Measurements from ENCODE around the gene GRAMD1A.
A peak's percentile ranks its signal among the peaks of the same experiment; 100 is the strongest.

GRAMD1A gene

DNA sequence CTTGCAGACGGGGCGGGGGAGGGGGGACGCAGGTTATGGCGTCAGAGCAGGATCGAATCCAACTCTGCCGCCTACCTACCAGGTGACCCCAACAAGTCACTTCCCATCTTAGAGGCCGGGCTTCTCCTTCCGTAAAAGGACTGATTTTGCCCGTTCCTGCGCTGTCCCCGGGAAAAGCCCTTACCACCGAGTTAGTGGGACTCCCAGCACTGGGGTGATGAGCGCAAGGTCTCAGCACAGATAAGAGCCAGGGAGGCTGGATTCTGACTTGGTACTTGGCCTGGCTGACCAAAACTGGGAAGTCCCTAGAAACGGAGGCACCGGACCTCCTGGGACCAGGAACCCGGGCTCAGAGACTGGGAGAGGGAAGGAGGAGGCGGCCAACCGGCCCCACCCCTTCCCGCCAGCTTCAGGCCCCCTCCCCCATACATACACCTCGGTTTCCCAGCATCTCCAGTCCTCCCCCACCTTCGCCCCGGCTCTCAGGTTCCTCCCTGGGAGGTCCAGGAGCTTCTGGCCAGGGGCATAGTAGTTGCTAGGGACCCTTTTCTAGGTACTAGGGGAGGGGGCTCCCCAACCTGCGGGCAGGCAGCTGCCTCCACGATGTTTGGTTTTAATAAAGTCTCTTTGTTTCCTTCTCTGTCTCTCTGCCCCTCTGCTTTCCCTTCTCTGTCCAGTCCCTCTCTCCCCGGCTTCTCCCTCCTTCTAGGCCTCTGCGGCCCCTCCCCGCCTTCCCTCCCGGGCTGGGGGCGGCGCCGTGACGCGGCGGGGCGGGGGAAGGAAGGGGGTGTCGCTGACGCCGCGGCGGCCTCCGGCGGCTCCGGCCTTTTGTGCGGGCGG, at the start of gene GRAMD1A:
Gene GRAMD1A (plus strand): TSS at position 826 of the 840 bp plus-strand sequence. CDS start 156 bp downstream, outside the sequence.
- H3K4me1 ChIP-seq (ENCODE audit: insufficient read depth, insufficient read length), result peaks cover 2% of the 10 kb centered on the region
- no peak for TF ChIP-seq ZNF274 (IDR thresholded peaks at IDR 0.05; ENCODE audit: low read depth, low read length)
- no peak for TF ChIP-seq YY1 (IDR thresholded peaks at IDR 0.05; ENCODE audit: insufficient read depth, insufficient read length)
- no peak for TF ChIP-seq SUZ12 (IDR thresholded peaks at IDR 0.05; ENCODE audit: extremely low read depth, insufficient read depth, insufficient read length)
- peak; percentile 69 for DNase-seq (ENCODE audit: low read depth, low spot score)
- H3K9me3 ChIP-seq (ENCODE audit: insufficient read depth, low read length), result peaks cover 5% of the 10 kb centered on the region; the same call in 1 of the 2 replicates
- H3K9ac ChIP-seq (ENCODE audit: insufficient read length, low read depth), result peak within 1 kb of the TSS; percentile 92
- peak within 1 kb of the TSS; percentile 70 for H3K4me3 ChIP-seq (ENCODE audit: insufficient read length, low read depth)
- no peaks in the 10 kb centered on the region for H3K27me3 ChIP-seq (ENCODE audit: insufficient read depth, insufficient read length)
- H3K36me3 ChIP-seq (ENCODE audit: insufficient read depth, insufficient read length, low read length), result peaks cover 22% of the 10 kb centered on the region

DNA sequence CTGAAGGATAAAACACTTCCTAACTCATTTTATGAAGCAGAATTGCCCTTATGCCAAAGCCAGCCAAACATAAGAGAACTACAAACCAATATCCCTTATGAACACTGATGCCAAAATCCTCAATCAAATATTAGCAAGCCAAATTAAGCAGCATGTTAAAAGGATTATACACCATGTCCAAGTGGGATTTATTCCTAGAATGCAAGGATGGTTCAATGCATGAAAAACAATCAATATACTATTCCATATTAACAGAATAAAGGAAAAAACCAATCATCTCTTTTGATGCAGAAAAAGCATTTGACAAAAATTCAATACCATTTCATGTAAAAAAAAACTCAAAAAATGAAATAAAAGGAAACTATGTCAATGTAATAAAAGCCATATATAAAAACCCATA, 47.0 kb upstream of the GRAMD1A start:
- H3K9me3 ChIP-seq (ENCODE audit: insufficient read depth, low read length), result peaks cover 36% of the 10 kb centered on the region
- H3K4me1 ChIP-seq (ENCODE audit: insufficient read depth, insufficient read length), result no peaks in the 10 kb centered on the region
- H3K9ac ChIP-seq (ENCODE audit: insufficient read length, low read depth), result no peak overlapping the region
- H3K4me3 ChIP-seq (ENCODE audit: insufficient read length, low read depth), result no peak overlapping the region
- H3K36me3 ChIP-seq (ENCODE audit: insufficient read depth, insufficient read length, low read length), result peaks cover 8% of the 10 kb centered on the region
- TF ChIP-seq YY1 (IDR thresholded peaks at IDR 0.05; ENCODE audit: insufficient read depth, insufficient read length) (no peak), SUZ12 (IDR thresholded peaks at IDR 0.05; ENCODE audit: extremely low read depth, insufficient read depth, insufficient read length) (no peak)
- DNase-seq (ENCODE audit: low read depth, low spot score), result no peak
- H3K27me3 ChIP-seq (ENCODE audit: insufficient read depth, insufficient read length), result no peaks in the 10 kb centered on the region

DNA sequence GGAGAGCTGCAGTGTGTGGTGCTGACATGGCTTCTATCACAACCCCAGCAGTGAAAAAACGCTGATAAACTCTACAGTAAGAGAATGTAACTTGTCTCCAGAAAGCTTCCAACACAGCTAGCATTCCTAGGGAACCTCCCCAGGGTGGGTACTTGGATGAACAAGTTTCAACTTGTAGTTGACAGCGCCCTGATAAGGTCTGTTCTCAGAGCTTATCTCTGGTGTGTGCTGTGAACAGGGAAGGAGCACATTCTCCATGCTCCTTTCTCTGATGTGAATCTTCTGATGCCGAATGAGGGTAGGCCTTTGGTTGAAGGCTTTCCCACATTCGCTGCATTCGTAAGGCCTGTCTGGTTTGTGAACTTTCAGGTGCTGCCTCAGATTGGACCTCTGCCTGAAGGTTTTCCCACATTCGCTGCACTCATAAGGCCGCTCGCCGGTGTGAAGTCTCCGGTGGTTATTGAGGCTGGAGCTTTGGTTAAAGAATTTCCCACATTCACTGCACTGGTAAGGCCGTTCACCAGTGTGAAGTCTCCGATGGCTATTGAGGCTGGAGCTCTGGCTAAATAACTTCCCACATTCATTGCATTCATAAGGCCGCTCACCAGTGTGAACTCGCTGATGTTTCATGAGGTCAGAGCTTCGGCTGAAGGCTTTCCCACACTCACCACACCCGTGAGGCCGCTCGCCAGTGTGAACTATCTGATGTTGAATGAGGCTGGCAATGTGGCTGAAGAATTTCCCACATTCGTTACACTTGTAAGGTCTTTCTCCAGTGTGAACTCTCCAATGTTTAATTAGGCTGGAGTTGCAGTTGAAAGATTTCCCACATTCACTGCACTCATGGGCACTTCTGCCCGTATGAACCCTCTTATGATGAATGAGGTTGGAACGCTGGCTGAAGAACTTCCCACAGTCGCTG, 42.0 kb upstream of the GRAMD1A start:
- Histone ChIP-seq H3K27me3 (ENCODE audit: insufficient read depth, insufficient read length) (peaks cover 6% of the 10 kb centered on the region), H3K36me3 (ENCODE audit: insufficient read depth, insufficient read length, low read length) (peaks cover 28% of the 10 kb centered on the region), H3K9me3 (ENCODE audit: insufficient read depth, low read length) (peaks cover 50% of the 10 kb centered on the region), H3K4me1 (ENCODE audit: insufficient read depth, insufficient read length) (no peaks in the 10 kb centered on the region), H3K9ac (ENCODE audit: insufficient read length, low read depth) (no peak overlapping the region), H3K4me3 (ENCODE audit: insufficient read length, low read depth) (no peak overlapping the region)
- DNase-seq (ENCODE audit: low read depth, low spot score), result no peak
- TF ChIP-seq SUZ12 (IDR thresholded peaks at IDR 0.05; ENCODE audit: extremely low read depth, insufficient read depth, insufficient read length), result no peak
- no peak for TF ChIP-seq ZNF274 (IDR thresholded peaks at IDR 0.05; ENCODE audit: low read depth, low read length)
- TF ChIP-seq YY1 (IDR thresholded peaks at IDR 0.05; ENCODE audit: insufficient read depth, insufficient read length), result no peak

DNA sequence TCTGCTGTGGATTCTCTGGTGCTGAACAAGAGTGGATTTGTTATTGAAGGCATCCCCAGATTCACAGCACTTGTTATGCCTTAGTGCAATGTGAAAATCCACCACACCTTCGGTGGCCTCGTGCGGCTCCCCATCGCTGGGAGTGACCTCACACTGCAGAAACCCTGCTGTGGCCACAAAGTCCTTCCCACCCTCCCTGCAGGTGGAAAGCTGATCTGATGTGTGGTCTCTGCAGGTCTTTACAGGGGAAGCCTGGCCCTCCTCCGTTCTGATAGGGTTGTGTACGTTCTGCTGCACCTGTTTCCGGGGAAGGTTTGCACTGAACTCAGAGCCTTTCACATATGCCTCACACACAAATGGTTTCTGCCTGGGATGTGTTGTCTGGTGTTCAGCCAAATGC, 41.1 kb upstream of the GRAMD1A start:
- Histone ChIP-seq H3K9ac (ENCODE audit: insufficient read length, low read depth) (no peak overlapping the region), H3K36me3 (ENCODE audit: insufficient read depth, insufficient read length, low read length) (peaks cover 28% of the 10 kb centered on the region), H3K4me1 (ENCODE audit: insufficient read depth, insufficient read length) (no peaks in the 10 kb centered on the region), H3K4me3 (ENCODE audit: insufficient read length, low read depth) (no peak overlapping the region), H3K27me3 (ENCODE audit: insufficient read depth, insufficient read length) (peaks cover 13% of the 10 kb centered on the region), H3K9me3 (ENCODE audit: insufficient read depth, low read length) (peaks cover 45% of the 10 kb centered on the region)
- no peak for TF ChIP-seq ZNF274 (IDR thresholded peaks at IDR 0.05; ENCODE audit: low read depth, low read length)
- no peak for DNase-seq (ENCODE audit: low read depth, low spot score)

DNA sequence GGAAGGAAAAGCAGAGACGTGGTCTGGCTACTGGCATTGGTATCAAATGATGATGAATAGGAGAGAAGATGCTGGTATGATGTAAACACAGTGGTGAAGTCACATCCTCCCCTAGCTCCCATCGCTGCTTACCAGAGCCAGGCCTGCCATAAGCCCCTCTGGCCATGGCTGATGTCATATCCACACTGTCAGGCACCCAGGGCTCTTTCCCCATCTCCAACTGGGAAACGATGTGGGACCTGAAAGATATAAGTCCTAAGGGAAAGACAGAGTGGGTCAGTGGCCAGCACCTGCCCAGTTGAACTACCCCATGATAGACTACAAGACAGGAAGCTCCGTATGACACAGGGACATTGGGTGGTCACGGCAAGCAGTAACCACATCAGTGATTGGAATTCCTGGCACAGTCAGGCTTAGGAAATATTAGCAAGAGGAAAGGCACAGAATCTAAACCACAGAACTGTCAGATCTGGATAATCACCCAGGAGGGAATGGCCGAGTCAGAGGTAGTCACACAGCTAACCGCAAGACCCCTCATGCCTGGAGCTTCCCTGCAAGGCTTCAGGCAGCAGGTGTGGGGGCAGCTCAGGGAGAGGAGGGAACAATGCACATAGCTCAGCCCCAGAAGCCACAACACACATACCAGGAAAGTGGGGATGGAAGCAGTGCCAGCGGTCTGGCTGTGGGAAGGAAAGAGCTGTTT, 39.9 kb upstream of the GRAMD1A start:
- H3K9ac ChIP-seq (ENCODE audit: insufficient read length, low read depth), result no peak overlapping the region
- peaks cover 28% of the 10 kb centered on the region for H3K36me3 ChIP-seq (ENCODE audit: insufficient read depth, insufficient read length, low read length)
- TF ChIP-seq ZNF274 (IDR thresholded peaks at IDR 0.05; ENCODE audit: low read depth, low read length) (no peak), YY1 (IDR thresholded peaks at IDR 0.05; ENCODE audit: insufficient read depth, insufficient read length) (no peak), SUZ12 (IDR thresholded peaks at IDR 0.05; ENCODE audit: extremely low read depth, insufficient read depth, insufficient read length) (no peak)
- no peak overlapping the region for H3K4me3 ChIP-seq (ENCODE audit: insufficient read length, low read depth)
- no peak for DNase-seq (ENCODE audit: low read depth, low spot score)
- peaks cover 13% of the 10 kb centered on the region for H3K27me3 ChIP-seq (ENCODE audit: insufficient read depth, insufficient read length)
- peaks cover 45% of the 10 kb centered on the region for H3K9me3 ChIP-seq (ENCODE audit: insufficient read depth, low read length)
- no peaks in the 10 kb centered on the region for H3K4me1 ChIP-seq (ENCODE audit: insufficient read depth, insufficient read length)

DNA sequence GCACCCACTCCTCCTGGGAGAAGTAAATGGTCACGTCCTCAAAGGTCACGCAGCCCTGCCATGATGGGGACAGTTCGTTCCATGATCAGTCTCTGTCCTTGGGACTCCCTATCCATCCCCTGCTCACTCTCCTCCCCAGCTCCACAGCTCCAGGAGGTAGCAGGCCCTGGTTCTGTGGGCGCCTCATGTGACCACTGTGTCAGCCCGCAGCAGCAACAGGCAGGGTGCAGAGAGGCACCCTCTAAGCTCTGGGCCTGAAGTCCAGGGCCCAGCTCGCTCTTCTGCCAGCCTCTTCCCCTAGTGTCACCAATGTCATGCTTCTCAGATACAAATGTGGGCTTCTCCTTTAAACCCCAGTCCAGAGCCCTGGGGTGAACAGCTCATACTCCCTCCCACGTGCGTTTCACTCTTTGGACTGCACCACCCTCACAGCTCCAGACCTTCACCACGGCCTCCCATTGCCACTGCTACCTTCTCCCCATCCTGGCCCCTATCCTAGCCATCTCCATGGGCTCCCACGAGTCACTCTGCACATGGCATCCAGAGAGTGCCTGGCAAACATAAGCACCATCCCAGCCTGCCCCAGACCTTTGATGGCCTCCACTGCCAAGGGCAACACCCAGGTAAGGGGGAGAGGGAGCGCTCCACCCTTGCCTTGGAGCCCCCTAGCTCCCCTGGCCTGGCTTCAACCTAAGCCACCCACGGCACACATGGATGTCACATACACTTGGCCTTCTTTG, 39.0 kb upstream of the GRAMD1A start:
- Histone ChIP-seq H3K27me3 (ENCODE audit: insufficient read depth, insufficient read length) (peaks cover 13% of the 10 kb centered on the region), H3K4me3 (ENCODE audit: insufficient read length, low read depth) (no peak overlapping the region), H3K9ac (ENCODE audit: insufficient read length, low read depth) (no peak overlapping the region), H3K9me3 (ENCODE audit: insufficient read depth, low read length) (peaks cover 44% of the 10 kb centered on the region), H3K36me3 (ENCODE audit: insufficient read depth, insufficient read length, low read length) (peaks cover 28% of the 10 kb centered on the region), H3K4me1 (ENCODE audit: insufficient read depth, insufficient read length) (no peaks in the 10 kb centered on the region)
- DNase-seq (ENCODE audit: low read depth, low spot score), result no peak
- no peak for TF ChIP-seq SUZ12 (IDR thresholded peaks at IDR 0.05; ENCODE audit: extremely low read depth, insufficient read depth, insufficient read length)
- no peak for TF ChIP-seq YY1 (IDR thresholded peaks at IDR 0.05; ENCODE audit: insufficient read depth, insufficient read length)
- no peak for TF ChIP-seq ZNF274 (IDR thresholded peaks at IDR 0.05; ENCODE audit: low read depth, low read length)
